B cell (primary cell): ENCODE measurements around the gene JAG1. TPM values are rescaled to one million over a fixed set of nuclear protein-coding genes. Genes with fewer than 3 reads are reported as not detected.

ENCODE experiments used
- ATAC-seq: fragments of 200-7000 bp; cut with Tn5 transposase; one replicate; pipeline ENCODE4 v1.10.0; 2021; ENCODE audit warnings: low read depth, mild to moderate bottlenecking, moderate number of reproducible peaks, moderate library complexity
- CTCF ChIA-PET: fragments of 350-600 bp; sonication (Branson Sonifier 250); formaldehyde crosslinking; loops from one replicate; lab custom pipeline; 2021; ENCODE audit warnings: antibody characterized with exemption, inconsistent platforms; lab: Charles Lee
- POLR2A ChIA-PET: fragments of 350-600 bp; sonication (Branson Sonifier 250); formaldehyde crosslinking; loops from one replicate; lab custom pipeline; 2021; ENCODE audit warnings: antibody characterized with exemption; lab: Charles Lee
- DNase-seq: peaks from one replicate; pipeline ENCODE4 v3.0.0; 2013
- H2AFZ ChIP-seq: 2 replicates; pipeline ENCODE4 v1.6.1; 2012; ENCODE audit warnings: mild to moderate bottlenecking, low read depth, low read length; ENCODE audit not compliant: insufficient read depth, poor library complexity, severe bottlenecking
- H3K27ac ChIP-seq, 2 donors: 1 replicate in 1 of 2; 2 replicates in 1 of 2; pipeline ENCODE4 v1.5.1; 2012 to 2013; ENCODE audit warnings: low read length in 2 of 2, mild to moderate bottlenecking in 2 of 2, moderate library complexity in 1 of 2
- H3K27me3 ChIP-seq, 4 experiments: fragments of 200-600 bp in 1 of 4; sonication (generic) in 1 of 4; replicated peaks in 1 of 4; 1 replicate in 2 of 4; 2 replicates in 2 of 4; pipeline versions ENCODE4 v1.6.1 to v1.7.0; 2013 to 2016; ENCODE audit warnings: low read length in 3 of 4, mild to moderate bottlenecking in 2 of 4, mixed read lengths in 1 of 4, moderate library complexity in 1 of 4; ENCODE audit not compliant: insufficient read depth in 4 of 4, control insufficient read depth in 3 of 4; ENCODE audit errors: control extremely low read depth in 1 of 4
- H3K36me3 ChIP-seq, 2 experiments: replicated peaks in 1 of 2; 1 replicate in 1 of 2; 2 replicates in 1 of 2; pipeline versions ENCODE4 v1.6.1 to v1.7.1; 2013; ENCODE audit warnings: low read length in 1 of 2; ENCODE audit not compliant: insufficient read depth in 2 of 2, control insufficient read depth in 1 of 2; ENCODE audit errors: control extremely low read depth in 1 of 2, extremely low read depth in 1 of 2
- H3K4me1 ChIP-seq, 2 donors: fragments of 200-600 bp in 1 of 2; sonication (generic) in 1 of 2; 1 replicate in 1 of 2; 2 replicates in 1 of 2; pipeline versions ENCODE4 v1.5.1 to v1.6.1; 2013 to 2017; ENCODE audit warnings: low read length in 2 of 2; ENCODE audit not compliant: control insufficient read depth in 2 of 2, insufficient read depth in 2 of 2
- H3K4me2 ChIP-seq: replicated peaks from 2 replicates; pipeline ENCODE3; 2012; ENCODE audit warnings: mild to moderate bottlenecking, low read depth, low read length; ENCODE audit not compliant: poor library complexity, severe bottlenecking
- H3K4me3 ChIP-seq, 5 experiments: fragments of 200-600 bp in 1 of 5; sonication (generic) in 1 of 5; 1 replicate in 3 of 5; 2 replicates in 2 of 5; pipeline versions ENCODE4 v1.5.1 to v1.7.0; 2011 to 2016; ENCODE audit warnings: low read length in 4 of 5, mild to moderate bottlenecking in 4 of 5, low read depth in 2 of 5, control low read depth in 1 of 5, moderate library complexity in 1 of 5; ENCODE audit not compliant: insufficient read depth in 1 of 5; ENCODE audit errors: control extremely low read depth in 1 of 5, extremely low read depth in 1 of 5
- H3K79me2 ChIP-seq: fragments of 200-600 bp; sonication (generic); one replicate; pipeline ENCODE4 v1.6.0; 2016; ENCODE audit warnings: low read length; ENCODE audit not compliant: control insufficient read depth, insufficient read depth
- H3K9ac ChIP-seq: fragments of 200-600 bp; sonication (generic); 2 replicates; pipeline ENCODE4 v1.6.1; 2017; ENCODE audit warnings: mild to moderate bottlenecking, low read length, moderate library complexity
- H3K9me3 ChIP-seq, 3 donors: one replicate each; pipeline versions ENCODE4 v1.6.1 to v1.7.1; 2013; ENCODE audit warnings: low read length in 2 of 3; ENCODE audit not compliant: control insufficient read depth in 2 of 3, insufficient read depth in 1 of 3; ENCODE audit errors: control extremely low read depth in 1 of 3
- H4K20me1 ChIP-seq: 2 replicates; pipeline ENCODE4 v1.6.0; 2012; ENCODE audit warnings: mild to moderate bottlenecking, low read length; ENCODE audit not compliant: insufficient read depth, control insufficient read depth, poor library complexity, severe bottlenecking
- H3K27ac Mint-ChIP-seq: one replicate; pipeline ENCODE4 v1.8.0; 2021; ENCODE audit warnings: mixed read lengths
- H3K27me3 Mint-ChIP-seq: one replicate; pipeline ENCODE4 v1.8.0; 2021; ENCODE audit warnings: mixed read lengths
- H3K4me1 Mint-ChIP-seq: one replicate; pipeline ENCODE4 v1.8.0; 2021; ENCODE audit warnings: mixed read lengths
- H3K4me3 Mint-ChIP-seq: one replicate; pipeline ENCODE4 v1.8.0; 2021; ENCODE audit warnings: mixed read lengths
- H3K9me3 Mint-ChIP-seq: one replicate; pipeline ENCODE4 v1.8.0; 2022; ENCODE audit warnings: mixed read lengths; ENCODE audit not compliant: insufficient read depth
- CTCF ChIP-seq: fragments of 200-600 bp; IDR thresholded peaks from one replicate; pipeline ENCODE4 v1.8.0; 2022; ENCODE audit warnings: antibody characterized with exemption, mild to moderate bottlenecking
- EZH2 ChIP-seq: IDR thresholded peaks from 2 replicates; pipeline ENCODE4 v1.6.1; 2012; ENCODE audit warnings: borderline replicate concordance, low read depth, mild to moderate bottlenecking, moderate library complexity, low read length; ENCODE audit not compliant: insufficient read depth, poor library complexity, severe bottlenecking
- WGBS: methylation state at CpG from one replicate; pipeline ENCODE4 v1.1.5; 2013; ENCODE audit warnings: missing lambda C conversion rate; ENCODE audit not compliant: insufficient coverage; 5-methylcytosine and 5-hydroxymethylcytosine counted together
- intact Hi-C: fragments of 100-400 bp; cut with micrococcal nuclease; formaldehyde crosslinking; loops from one replicate; pipeline ENCODE4 v1.10.0; 2022
- polyA plus RNA-seq: library from polyadenylated mRNA; depleted of rRNA; stranded (reverse); fragments of >200 nt; gene quantifications from 2 replicates; pipeline ENCODE4 v1.2.3, GENCODE V29; 2012
- total RNA-seq, 2 donors: library from RNA; stranded (reverse); fragments of 120-200 nt in 1 of 2; gene quantifications; 1 replicate in 1 of 2; 2 replicates in 1 of 2; pipeline versions ENCODE4 v1.2.3 to v1.2.4, GENCODE V29; 2013 to 2022

The JAG1 gene
- total and polyA plus RNA-seq, 2 donors (not counting 1 experiment from before 2014, with no cell fraction given): not detected

GRCh38 chr20:10707791-10708190, 34.0 kb upstream of the JAG1 start:
- Histone ChIP-seq H3K9ac (no peak overlapping the region), H3K9me3 (peaks cover 0 to 2% (median 0%) of the 10 kb centered on the region in 3 donors), H3K4me3 (no peak overlapping the region), H3K4me2 (no peak overlapping the region), H3K79me2 (no peaks in the 10 kb centered on the region), H3K36me3 (no peaks in the 10 kb centered on the region), H2AFZ (no peak overlapping the region), H4K20me1 (no peaks in the 10 kb centered on the region), H3K27me3 (no peaks in the 10 kb centered on the region), H3K4me1 (no peaks in the 10 kb centered on the region), H3K27ac (no peak overlapping the region)
- DNase-seq (no peak), ATAC-seq (no peak)
- peaks cover 2% of the 10 kb centered on the region for H3K9me3 Mint-ChIP-seq
- peaks cover 9% of the 10 kb centered on the region for H3K27me3 Mint-ChIP-seq
- no CpG with 5 or more reads among the region's 1 CpG for WGBS
- no peak overlapping the region for H3K4me3 Mint-ChIP-seq
- TF ChIP-seq EZH2: no peak
- no peak for TF ChIP-seq CTCF
- intact Hi-C loops: no loop called here
- POLR2A ChIA-PET: no interaction called here
- no peaks in the 10 kb centered on the region for H3K4me1 Mint-ChIP-seq
- no peak overlapping the region for H3K27ac Mint-ChIP-seq
- CTCF ChIA-PET: no interaction called here

GRCh38 chr20:10707068-10707467, 33.3 kb upstream of the JAG1 start:
- H3K9me3 ChIP-seq: peaks cover 0 to 2% (median 0%) of the 10 kb centered on the region in 3 donors
- ATAC-seq: no peak
- peaks cover 2% of the 10 kb centered on the region for H3K9me3 Mint-ChIP-seq
- H3K27ac Mint-ChIP-seq: no peak overlapping the region
- intact Hi-C loops: no loop called here
- H3K4me3 ChIP-seq: no peak overlapping the region
- no peaks in the 10 kb centered on the region for H3K79me2 ChIP-seq
- no peaks in the 10 kb centered on the region for H3K4me1 ChIP-seq
- no peaks in the 10 kb centered on the region for H4K20me1 ChIP-seq
- no peaks in the 10 kb centered on the region for H3K36me3 ChIP-seq
- no peak for DNase-seq
- H3K4me3 Mint-ChIP-seq: no peak overlapping the region
- no peak overlapping the region for H3K27ac ChIP-seq
- no peak overlapping the region for H3K4me2 ChIP-seq
- no peak overlapping the region for H2AFZ ChIP-seq
- H3K4me1 Mint-ChIP-seq: no peaks in the 10 kb centered on the region
- TF ChIP-seq CTCF (no peak), EZH2 (no peak)
- ChIA-PET CTCF (no interaction called here), POLR2A (no interaction called here)
- peaks cover 9% of the 10 kb centered on the region for H3K27me3 Mint-ChIP-seq
- no peak overlapping the region for H3K9ac ChIP-seq
- no peaks in the 10 kb centered on the region for H3K27me3 ChIP-seq
- WGBS: 91% methylated on average over 4 of the region's 4 CpGs
